GM12891 (cell line): ENCODE data around the gene SLC22A14.
"Not testable (repeated sequence)": the region's sequence is repeated elsewhere in the genome, so short reads cannot be mapped to it uniquely, and the experiment has no call there.

ENCODE experiments used
- DNase-seq: peaks from one replicate; pipeline ENCODE4 v3.0.0; 2011; ENCODE audit warnings: low spot score; ENCODE audit not compliant: insufficient read length
- FAIRE-seq: peaks from 2 replicates; lab custom pipeline; 2011; peaks lifted over from hg19 to GRCh38; lab: Jason Lieb, UNC
- PAX5 ChIP-seq: IDR thresholded peaks from 2 replicates; pipeline ENCODE4 v1.6.1; 2011; ENCODE audit warnings: low read length, moderate library complexity, mild to moderate bottlenecking; ENCODE audit not compliant: insufficient read depth, severe bottlenecking
- POLR2A ChIP-seq: IDR thresholded peaks from 2 replicates; pipeline ENCODE4 v1.6.1; 2011; ENCODE audit warnings: low read depth, low read length, control low read depth
- POLR2AphosphoS5 ChIP-seq: IDR thresholded peaks from 2 replicates; pipeline ENCODE4 v1.6.1; 2011; ENCODE audit warnings: low read depth, low read length, control low read depth
- POU2F2 ChIP-seq: IDR thresholded peaks from 2 replicates; pipeline ENCODE4 v1.6.1; 2011; ENCODE audit warnings: low read depth, mild to moderate bottlenecking, control low read depth, low read length, moderate library complexity
- SPI1 ChIP-seq: IDR thresholded peaks from 2 replicates; pipeline ENCODE4 v1.6.1; 2011; ENCODE audit warnings: low read depth, low read length, control low read depth
- TAF1 ChIP-seq: IDR thresholded peaks from 2 replicates; pipeline ENCODE4 v1.6.1; 2011; ENCODE audit warnings: low read depth, low read length, control low read depth

Gene SLC22A14

DNA sequence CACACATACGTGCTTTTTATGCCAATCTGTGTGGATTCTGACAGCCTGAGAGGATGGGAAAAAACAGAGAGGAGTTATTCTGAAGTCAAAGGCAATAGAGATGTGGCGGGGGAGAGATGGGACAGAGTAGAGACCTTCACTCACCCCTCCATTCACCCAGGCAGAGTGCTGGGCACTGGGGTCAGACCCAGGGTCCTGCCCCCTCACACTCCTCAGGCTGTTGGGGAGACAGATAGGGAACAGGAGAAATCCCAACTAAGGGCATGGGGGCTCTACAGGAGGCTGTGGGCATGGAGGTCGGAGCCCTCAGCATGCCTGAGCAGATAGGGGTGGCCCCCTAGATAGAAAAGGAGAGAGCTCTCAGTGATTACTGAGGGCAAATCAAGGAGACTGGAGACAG is 30.3 kb downstream of the SLC22A14 start:
- TF ChIP-seq PAX5 (no peak), TAF1 (no peak), POLR2AphosphoS5 (no peak), POU2F2 (no peak), POLR2A (no peak), SPI1 (no peak)
- no peak for FAIRE-seq

DNA sequence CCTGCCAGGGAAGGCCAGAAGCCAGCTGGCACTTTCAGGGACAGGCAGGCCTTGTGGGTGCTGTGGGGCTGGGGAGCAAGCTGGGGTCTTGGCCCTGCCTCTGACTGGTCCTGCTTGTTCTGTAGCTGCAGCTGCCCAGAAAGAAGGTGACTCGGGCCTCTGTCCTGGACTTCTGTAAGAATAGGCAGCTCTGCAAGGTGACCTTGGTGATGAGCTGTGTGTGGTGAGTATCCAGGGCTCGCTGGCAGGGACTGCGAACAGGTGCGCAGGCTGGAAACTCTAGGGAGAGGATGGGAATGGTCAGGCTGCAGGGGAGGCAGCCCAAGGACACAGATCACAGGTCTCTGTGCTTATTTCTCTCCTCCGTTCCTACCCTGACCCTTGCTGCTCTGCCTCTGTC is 31.2 kb downstream of the SLC22A14 start:
- no peak for TF ChIP-seq TAF1
- no peak for TF ChIP-seq POLR2A
- TF ChIP-seq PAX5: no peak
- TF ChIP-seq POU2F2: no peak
- TF ChIP-seq SPI1: no peak
- TF ChIP-seq POLR2AphosphoS5: no peak
- FAIRE-seq: no peak
- no peak for DNase-seq

More for the DNA sequence above, 30.3 kb downstream of the SLC22A14 start:
- no peak for DNase-seq

- FAIRE-seq (no peak), DNase-seq (no peak)
- TF ChIP-seq POU2F2: no peak
- no peak for TF ChIP-seq SPI1
- no peak for TF ChIP-seq POLR2AphosphoS5
- no peak for TF ChIP-seq POLR2A
- no peak for TF ChIP-seq PAX5
- no peak for TF ChIP-seq TAF1
Observed at GRCh38 chr3:38313695-38314094, 31.6 kb downstream of the SLC22A14 start.

- FAIRE-seq (no peak), DNase-seq (no peak)
- no peak for TF ChIP-seq PAX5
- TF ChIP-seq POU2F2: no peak
- no peak for TF ChIP-seq TAF1
Observed at GRCh38 chr3:38314112-38314763, 32.1 kb downstream of the SLC22A14 start.

DNA sequence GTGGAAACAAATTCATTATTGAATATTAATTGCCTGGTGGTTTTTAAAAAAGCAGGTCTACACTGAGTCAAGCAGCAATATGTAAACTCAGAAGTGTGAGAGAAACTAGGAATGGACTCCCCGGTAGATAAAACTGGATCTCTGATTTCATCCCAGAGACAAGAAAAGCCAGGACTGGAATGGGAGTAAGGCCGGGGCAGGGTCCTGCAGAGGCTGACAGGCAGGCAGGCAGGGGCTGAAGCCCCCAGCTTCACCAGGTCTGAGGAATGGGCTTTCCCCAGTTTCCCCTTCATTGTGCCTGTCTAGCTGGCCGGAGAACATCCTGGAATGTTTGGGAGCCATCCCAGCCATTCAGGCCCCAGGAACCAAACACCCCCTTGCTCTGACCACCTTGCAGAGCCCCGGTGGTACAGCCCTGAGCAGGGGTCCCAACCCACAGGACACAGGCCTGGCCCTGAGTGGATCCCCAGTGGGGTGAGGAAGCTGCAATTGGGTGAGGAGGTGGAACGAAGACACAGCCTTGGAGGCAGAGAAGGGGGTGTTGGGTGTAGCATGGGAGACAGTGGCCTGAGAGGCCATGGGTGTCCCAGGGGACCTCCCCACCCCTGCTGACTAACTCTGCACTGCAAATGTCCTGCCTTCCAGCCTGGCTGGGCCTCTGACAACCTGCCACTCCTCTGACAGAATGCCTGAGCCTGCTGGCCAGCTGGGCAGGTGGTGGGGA is 32.8 kb downstream of the SLC22A14 start:
- DNase-seq (no peak), FAIRE-seq (no peak)
- TF ChIP-seq POLR2AphosphoS5 (no peak), TAF1 (no peak), PAX5 (no peak), POLR2A (no peak), POU2F2 (no peak)

DNA sequence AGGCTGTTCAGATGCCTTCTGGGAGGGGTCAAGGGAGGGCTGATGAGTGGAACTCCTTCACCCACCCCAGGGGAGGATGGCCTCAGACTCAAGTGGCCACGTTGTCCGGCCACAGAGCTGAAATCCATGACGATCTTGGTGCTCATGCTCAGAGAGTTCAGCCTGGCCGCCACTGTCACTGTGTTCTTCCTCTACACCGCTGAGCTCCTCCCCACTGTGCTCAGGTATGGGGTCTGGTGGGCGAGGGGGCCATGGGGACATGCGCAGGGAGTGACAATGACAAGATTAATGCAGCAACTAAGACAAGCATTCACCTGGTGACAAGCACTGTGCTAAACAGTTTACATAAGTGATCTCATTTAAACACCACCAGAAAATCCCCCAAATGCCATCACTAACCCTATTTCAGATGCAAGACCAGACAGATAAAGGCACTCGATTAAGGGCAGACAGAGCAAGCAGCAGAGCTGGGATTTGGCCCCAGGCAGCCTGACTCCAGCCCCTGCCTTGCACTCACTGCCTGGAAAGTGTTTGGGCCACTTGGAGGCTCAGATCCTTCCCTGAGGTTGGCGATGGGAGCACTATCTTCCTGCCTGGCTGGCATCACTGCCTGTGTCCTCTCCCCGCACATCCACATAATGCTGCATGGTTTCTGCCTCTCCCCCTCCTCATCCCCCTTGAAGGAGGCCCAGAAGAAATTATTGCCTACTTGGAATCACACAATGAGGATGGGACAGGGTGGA is 33.6 kb downstream of the SLC22A14 start:
- DNase-seq (no peak), FAIRE-seq (no peak)
- TF ChIP-seq POU2F2: no peak

DNA sequence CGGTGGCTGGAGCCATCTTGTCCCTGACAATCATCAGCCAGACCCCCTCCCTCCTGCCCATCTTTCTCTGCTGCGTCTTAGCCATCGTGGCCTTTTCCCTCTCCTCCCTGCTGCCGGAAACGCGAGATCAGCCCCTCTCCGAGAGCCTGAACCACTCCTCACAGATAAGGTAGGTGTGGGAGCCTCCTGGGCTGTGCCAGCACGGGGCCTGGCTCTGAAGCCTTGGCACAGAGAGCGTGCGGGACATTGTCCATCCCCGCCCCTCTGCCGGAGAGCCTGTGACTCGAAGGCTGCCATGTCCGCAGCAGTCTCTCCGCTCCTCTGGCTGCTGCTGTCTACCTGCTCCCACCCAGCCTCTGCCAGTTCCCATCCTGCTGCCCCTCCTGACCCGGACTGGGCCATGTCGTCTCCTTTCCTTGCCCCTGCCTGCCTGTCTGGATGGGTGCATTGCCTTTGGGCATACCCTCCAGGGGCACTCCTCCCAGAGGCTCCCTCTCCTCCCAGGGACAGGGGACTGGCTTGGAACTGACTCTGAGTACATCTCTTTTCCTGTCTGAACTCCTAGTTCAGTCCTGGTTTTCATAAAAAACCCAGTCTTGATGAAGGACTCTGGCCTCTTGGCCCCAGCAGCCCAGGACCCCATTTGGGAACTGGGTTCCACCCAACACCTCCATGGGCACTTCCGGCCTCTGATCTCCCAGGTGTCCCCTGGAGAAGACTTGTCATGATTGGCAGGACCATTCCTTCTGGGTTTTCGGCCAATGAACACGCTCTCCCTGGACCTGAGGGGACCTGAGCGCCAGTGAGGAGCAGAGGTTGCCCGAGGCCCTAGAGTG is 34.5 kb downstream of the SLC22A14 start:
- TF ChIP-seq TAF1 (no peak), PAX5 (no peak), POLR2A (no peak), POU2F2 (no peak), POLR2AphosphoS5 (no peak), SPI1 (no peak)
- FAIRE-seq: no peak
- DNase-seq: no peak

DNA sequence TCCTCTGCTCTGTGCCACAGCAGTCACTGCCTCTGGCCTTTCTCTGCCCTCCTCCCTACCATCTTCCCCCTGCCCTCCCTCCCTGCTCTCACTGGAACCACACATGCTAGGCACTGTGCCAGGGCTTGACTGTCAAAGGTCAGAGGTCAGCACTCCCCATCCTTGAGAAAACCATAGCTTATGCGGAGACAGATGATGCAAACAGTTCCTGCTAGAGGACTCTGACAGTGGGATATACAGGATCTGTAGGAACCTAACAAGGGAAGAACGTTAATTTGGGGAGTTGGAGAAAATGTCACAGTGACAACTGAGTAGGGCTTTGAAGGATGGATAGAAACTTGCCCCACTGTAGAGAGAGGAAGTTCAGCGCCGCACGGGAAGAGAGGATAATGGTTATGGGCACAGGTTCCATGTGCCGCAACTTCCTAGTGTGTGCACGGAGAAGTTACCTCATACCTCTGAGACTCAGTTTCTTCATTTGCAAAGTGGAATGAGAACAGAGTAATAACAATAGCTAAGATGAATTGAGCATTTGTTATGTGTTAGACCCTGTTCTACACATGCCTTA is 35.2 kb downstream of the SLC22A14 start:
- no peak for FAIRE-seq
- TF ChIP-seq POLR2A (no peak), POU2F2 (no peak), SPI1 (no peak), TAF1 (no peak), PAX5 (no peak), POLR2AphosphoS5 (no peak)
- DNase-seq: no peak

DNA sequence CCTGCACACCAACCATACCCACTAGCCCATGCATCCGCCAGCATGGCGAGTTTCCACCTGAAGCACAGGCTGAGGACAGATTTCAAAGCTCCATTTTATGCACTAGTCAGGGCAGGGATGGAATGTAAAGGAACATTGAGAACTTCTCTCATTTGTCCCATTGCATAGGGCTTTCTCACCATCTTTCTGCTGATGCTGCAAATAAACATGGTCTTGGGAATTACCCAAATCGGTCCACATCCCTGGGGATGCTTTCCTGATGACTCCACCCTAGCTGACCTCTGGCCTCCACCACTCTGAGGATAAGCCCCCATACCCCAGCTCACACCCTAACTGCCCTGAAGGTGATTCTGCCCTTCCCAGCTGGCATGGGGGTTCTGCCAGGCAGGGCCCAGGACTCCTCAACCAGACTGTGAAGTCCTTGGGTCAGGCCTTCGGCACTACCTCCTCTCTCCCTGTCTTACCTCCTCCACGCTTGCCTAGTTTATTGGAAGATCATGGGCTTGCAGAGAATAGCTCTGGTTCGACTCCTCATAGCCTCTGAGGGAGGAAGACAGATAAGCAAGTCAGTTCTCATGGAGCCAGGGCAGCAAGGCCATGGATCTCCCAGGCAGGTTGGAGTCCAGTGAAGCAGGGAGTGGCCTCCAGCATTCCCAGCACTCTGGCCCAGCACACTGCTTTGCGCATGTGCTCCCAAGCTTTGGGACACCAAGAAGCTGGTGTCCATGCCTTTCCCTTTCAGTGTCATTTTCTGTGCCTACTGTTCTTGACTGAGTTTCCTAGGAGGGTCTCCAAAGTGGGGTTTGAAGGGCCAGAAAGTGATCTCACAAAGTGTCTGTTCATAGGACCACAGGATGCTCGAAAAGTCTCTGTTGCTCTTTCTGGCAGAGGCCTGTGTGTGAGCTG is 36.9 kb downstream of the SLC22A14 start:
- FAIRE-seq: no peak
- DNase-seq: no peak
- TF ChIP-seq POU2F2 (no peak), POLR2A (no peak), POLR2AphosphoS5 (no peak), PAX5 (no peak), SPI1 (no peak), TAF1 (no peak)

GRCh38 chr3:38320638-38321037 is 38.5 kb downstream of the SLC22A14 start:
- not testable (repeated sequence) for FAIRE-seq, DNase-seq
